DMS53 (cell line): ENCODE results near the gene MSN.
"Not testable (repeated sequence)": the region's sequence is repeated elsewhere in the genome, so short reads cannot be mapped to it uniquely, and the experiment has no call there.

Experiments
- DNase-seq: peaks from one replicate; lab custom pipeline; 2025; lab: John Stamatoyannopoulos, UW

Gene MSN

GRCh38 chrX:65667503-65668376 is at the start of gene MSN:
Gene MSN, plus strand, starts transcription at chrX:65667654. Its CDS starts 188 bp downstream, at chrX:65667842.
- DNase-seq: peak; percentile 71

DNA sequence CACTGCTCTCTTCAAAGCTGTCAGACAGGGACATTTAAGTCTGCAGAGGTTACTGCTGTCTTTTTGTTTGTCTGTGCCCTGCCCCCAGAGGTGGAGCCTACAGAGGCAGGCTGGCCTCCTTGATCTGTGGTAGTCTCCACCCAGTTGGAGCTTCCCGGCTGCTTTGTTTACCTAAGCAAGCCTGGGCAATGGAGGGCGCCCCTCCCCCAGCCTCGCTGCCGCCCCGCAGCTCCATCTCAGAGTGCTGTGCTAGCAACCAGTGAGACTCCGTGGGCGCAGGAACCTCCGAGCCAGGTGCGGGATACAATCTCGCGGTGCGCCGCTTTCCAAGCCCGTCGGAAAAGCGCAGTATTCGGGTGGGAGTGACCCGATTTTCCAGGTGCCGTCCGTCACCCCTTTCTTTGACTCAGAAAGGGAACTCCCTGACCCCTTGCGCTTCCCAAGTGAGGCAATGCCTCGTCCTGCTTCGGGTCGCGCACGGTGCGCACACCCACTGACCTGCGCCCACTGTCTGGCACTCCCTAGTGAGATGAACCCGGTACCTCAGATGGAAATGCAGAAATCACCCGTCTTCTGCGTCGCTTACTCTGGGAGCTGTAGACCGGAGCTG is 47.3 kb upstream of the MSN start:
- peak; percentile 89 for DNase-seq

DNA sequence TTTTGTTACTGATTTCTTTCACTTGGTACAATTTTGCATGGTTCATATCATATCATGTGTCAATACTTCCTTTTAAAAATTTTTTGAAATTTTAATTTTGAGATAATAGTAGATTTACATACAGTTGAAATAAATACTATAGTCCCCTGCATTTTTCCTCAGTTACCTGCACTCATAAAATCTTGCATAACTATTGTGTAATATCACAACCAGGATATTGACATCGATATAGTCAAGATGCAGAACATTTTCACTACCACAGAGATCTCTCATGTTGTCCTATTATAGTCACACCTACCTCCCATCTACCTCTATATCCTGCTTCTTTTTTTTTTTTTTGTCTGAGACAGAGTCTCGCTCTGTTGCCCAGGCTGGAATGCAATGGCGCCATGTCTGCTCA is 36.7 kb upstream of the MSN start:
- no peak for DNase-seq

DNA sequence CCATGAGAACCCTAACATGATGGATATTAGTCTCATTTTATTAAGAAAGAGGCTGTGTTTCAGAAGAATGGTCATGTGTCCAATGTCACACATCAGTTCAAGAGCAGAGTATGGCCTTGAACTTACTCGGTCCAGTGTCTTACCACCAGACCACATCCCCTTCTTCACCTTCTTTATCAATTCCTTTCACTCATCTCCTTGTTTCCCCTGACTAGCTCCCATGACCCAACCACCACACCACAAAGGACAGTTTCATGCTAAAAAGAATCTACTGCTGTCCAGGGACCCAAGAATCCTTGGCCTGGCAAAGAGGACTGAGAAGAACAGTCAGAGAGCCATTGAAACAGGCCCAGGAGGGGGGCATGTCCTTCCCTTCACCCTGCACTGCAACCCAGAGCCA is 33.6 kb upstream of the MSN start:
- no peak for DNase-seq

DNA sequence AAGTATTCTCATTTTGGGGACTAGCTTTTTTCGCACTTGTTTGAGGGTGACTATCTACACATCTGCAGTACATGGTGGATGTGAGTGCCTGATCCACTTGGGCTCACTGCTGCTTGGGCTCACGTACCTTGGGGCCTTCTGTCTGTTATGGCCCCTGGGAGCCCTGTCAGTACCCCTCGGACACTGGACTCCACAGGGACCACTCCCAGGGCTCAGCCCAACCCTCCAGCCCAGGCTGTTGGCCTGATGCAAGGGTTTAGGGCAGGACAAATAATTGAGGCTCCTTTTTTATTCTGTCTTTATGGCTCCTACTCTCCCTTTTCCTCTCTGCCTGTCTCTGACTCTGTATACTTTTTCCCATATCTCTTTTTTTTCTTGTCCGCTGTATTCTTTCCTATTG is 32.7 kb upstream of the MSN start:
- DNase-seq: no peak

DNA sequence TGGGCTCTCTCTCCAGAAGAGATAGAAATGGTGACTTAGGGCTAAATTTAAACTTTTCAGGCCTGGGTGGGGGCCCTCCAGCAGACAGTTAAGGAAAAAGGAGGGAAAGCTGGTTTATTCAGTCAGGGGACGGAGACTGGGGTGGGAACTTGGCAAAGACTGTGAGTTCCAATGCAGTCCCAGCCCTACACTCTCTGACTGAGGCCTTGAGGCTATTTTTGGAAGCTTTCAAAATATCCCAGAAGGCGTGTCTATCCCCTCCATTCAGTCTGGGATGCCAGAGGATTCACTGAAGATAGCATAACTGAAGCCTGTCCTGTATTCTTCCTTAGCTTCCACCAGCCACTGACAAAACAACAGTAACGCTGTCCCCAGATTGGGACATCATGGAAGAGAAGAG is 32.1 kb upstream of the MSN start:
- no peak for DNase-seq

DNA sequence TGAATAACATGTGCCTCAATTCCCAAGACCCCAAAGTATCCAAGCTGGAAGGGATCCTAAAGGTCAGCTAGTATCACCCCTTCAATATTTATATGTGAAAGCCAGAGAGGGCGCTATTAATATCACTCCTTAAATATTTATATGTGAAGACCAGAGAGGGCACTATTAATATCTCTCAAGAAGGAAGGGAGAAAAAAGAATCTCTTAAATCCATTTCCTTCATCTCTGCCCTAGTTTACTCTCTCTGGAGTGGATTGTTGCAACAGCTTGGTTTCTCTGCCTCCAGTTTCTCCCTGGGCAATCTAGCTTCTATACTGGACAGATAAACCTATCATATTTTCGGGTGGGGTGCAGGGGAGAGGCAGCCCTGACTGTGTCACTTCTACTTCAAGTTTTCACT is 31.6 kb upstream of the MSN start:
- no peak for DNase-seq

DNA sequence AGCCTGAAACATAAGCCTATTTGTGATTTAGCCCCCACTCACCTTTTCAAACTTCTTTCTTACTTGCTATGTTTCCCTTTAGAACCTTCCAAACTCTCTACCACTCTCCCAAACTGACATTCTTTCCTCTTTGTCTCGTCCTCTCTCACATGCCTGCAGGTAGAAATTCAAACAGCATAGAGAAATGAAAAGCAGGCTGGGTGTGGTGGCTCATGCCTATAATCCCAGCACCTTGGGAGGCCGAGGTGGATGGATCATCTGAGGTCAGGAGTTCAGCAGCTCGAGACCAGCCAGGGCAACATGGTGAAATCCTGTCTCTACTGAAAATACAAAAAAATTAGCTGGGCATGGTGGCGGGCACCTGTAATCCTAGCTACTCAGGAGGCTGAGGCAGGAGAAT is 31.2 kb upstream of the MSN start:
- not testable (repeated sequence) for DNase-seq

GRCh38 chrX:65637335-65637734 is 30.1 kb upstream of the MSN start:
- no peak for DNase-seq

DNA sequence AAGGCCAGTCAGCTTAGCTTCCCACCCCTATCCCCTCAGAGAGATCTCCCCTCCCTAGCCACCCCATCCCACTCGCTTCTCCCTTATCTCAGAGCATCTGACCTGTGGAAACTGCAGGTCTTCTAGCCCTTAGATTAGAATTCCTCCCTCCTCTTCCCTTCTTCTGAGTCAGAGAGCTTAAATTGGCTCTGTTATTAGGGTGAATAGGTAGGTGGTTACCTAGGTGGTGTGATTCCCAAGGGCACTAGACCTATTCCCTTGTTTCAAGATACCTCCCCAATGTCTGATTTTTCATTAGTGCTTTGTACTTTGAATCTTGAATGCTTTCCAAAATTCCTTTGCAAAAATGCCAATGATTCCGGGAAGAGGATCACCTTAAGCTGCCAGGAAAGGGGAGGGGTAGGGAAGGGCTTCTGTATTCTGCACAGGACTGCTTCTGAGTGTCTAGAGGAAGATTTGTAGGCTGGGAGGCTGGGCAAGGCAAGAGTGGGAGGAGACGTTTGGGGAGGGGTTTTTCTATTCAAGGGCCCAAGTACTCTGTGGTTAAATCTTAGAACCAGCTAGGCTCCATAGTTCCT is 24.5 kb upstream of the MSN start:
- DNase-seq: no peak

DNA sequence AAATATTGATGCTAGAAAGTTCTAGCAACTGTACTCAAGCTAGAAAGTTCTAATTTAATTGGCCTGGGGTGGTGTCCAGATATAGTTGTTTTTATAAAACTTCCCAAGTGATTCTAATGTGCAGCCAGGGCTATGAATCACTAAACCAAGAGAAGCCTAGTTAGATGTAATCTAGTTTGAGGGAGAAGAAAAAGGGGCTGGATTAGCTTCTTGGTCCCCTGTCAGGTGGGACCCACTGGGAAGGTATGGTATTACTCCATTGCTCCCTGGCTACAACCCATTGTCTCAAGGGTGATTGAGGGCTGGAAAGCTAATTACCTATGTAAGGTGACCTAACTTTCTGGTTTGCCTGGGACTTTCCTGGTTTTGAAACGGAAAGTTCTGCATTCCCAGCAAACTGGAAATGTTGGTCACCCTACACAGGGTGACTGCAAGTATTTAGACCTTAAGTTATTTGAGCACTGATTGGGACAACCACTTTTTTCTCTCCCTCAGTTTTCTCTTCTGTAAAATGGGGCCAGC is 23.9 kb upstream of the MSN start:
- no peak for DNase-seq

- DNase-seq: peak; percentile 28
These were observed 22.7 kb upstream of the MSN start for GRCh38 chrX:65644621-65645289.

GRCh38 chrX:65647801-65648200 is 19.7 kb upstream of the MSN start:
- DNase-seq: no peak

DNA sequence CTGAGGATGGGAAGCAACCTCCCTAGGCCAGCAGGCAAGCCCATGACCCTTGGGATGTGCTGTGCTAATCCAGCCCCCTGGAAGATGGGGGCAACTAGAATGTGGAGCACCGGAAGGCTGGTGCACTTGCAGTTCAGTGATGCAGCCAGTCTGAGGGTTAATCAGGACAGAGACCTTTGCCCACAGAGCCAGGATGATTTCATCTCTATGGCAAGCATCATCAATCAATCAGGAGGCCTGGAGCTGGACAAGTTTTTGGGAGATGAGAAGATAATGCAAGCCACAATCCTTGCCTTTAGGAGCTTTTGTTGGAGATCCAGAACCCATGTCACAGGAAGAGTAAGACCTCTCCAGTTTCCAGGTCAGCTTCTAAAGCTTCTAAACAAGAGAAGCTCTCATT is 15.4 kb upstream of the MSN start:
- no peak for DNase-seq

DNA sequence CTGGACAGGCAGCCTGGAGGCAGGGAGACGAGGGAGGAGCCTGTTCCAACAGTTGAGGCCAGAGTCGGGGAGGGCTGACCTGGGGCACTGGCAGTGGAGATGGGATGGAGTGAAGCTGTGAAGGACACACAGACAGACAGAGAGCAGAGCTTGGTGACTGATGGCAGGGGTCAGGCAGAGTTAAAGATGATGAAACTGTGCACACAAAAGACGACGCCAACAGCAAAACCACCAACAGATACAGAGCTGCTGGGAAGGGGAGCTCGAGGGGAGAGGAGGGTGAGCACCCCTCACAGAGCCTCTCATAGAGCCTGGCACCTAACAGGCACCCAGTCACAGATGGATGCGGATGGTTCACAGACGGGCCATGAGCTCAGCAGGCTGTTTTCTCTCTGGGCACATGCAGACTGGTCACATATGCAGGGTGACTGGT is 10.4 kb upstream of the MSN start:
- not testable (repeated sequence) for DNase-seq

- no peak for DNase-seq
These were observed 9.8 kb upstream of the MSN start for GRCh38 chrX:65657659-65658058.

- no peak for DNase-seq
These were observed 9.2 kb upstream of the MSN start for GRCh38 chrX:65658229-65658628.

- DNase-seq: no peak
These were observed 324 bp upstream of the MSN start for GRCh38 chrX:65667157-65667502.

DNA sequence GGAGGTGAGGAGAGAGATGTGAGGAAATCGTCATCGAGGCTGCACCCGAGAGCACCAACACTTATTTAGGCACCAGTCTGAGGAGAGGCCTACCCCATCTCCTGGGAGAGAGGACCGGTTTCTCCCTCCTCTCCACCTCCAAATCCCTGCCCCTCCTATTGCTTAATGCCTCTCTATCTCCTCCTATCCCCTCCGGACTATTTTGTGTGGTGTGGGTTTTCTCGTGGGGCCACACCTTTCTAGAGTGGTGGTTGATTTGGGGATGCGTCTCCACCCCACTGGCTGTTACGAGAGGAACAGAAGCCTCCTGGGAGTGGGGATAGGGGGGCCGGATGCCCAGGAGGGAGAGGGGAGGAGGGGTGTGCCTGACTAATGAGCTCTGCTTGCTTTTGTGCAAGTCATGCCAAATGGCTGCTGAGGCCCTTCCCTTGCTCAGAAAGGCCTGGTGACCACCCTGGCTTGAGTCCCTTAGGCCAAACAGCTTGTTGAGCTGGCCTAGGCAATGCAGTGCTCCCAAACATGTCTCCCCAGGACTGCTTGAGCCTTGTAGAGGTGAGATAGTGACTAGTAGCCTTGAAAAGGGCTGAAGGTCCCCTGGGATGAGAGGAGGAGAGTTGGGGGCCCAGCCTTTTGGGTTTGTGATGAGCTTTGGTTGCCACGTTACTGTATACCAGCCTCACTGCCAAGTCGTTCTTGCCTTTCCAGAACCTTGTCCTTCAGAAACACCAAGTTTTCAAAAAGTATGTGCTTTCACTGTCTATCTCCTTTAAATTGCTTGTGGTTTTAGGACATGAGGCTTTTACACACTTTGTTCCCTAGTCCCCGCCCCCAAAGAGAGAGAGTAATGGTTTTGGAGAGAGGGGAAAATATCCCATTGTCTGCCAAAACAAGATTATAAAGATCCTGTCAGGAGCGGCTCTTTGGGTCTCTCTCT is 1.2 kb downstream of the MSN start:
- DNase-seq: peak; percentile 29

DNA sequence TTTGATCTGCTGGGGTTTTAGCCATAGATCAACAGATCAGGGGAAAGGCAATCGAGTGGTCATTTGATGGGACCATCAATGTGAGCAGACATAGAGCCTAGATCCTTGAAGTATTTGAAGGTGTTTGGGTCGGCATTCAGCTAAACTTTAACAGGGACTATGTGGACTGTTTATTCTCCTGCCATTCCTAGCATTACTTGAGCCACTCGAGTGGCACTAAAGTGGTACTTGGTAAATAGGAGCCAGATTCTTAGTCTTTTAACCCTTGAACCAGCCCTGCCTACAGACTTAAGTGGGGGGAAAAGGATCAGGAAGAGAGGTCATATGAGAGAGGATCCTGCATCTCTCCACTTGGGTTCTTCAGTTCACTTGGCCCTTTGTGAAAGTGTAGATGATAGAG is 3.8 kb downstream of the MSN start:
- DNase-seq: peak; percentile 3

GRCh38 chrX:65671966-65672365 is 4.5 kb downstream of the MSN start:
- no peak for DNase-seq

DNA sequence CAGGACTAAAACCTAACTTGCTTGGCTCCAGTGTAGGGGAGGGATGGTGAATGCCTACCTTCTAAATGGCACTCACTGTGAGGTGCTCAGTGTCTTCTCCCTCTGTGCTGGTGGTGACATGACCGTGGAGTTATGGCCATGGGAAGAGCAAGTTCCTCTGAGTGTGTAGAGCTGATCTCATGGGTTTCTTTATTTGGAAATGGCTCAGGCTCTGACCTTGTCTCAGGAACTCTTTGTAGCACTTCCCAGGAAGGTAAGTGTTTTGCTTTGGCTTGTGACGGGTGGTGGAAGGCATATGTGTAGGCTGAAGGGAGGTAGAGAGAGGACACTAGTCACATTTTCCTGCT is 6.4 kb downstream of the MSN start:
- DNase-seq: no peak
